PC-3 (cell line): ENCODE data around the gene IFI27L2. TPM values are rescaled to one million over a fixed set of nuclear protein-coding genes. Genes with fewer than 3 reads are reported as not detected.

Source experiments
- ATAC-seq: fragments of 200-7000 bp; cut with Tn5 transposase; 2 replicates; pipeline ENCODE4 v1.9.1; 2020; ENCODE audit warnings: mild to moderate bottlenecking, moderate library complexity
- BruUV-seq: library from RNA; stranded (reverse); fragments of 400-500 nt; replicated peaks from 2 replicates; lab custom pipeline; 2021; lab: Mats Ljungman, UMichigan
- CTCF ChIA-PET: fragments of 300-600 bp; sonication (Branson Sonifier 250); formaldehyde crosslinking; loops from one replicate; lab custom pipeline; 2022; ENCODE audit warnings: antibody characterized with exemption; lab: Charles Lee
- POLR2A ChIA-PET: fragments of 300-600 bp; sonication (Branson Sonifier 250); formaldehyde crosslinking; loops from one replicate; lab custom pipeline; 2022; ENCODE audit warnings: antibody characterized with exemption; ENCODE audit not compliant: unreplicated experiment; lab: Charles Lee
- DNase-seq: peaks from one replicate; pipeline ENCODE4 v3.0.0-alpha.2; 2015
- H2AFZ ChIP-seq: fragments of 300-600 bp; sonication (generic); 2 replicates; pipeline ENCODE4 v1.6.0; 2016; ENCODE audit warnings: antibody characterized with exemption, low read length
- H3F3A ChIP-seq: fragments of 300-600 bp; sonication (generic); one replicate; pipeline ENCODE4 v1.6.0; 2017; ENCODE audit warnings: antibody characterized with exemption, low read length, control low read depth, mild to moderate bottlenecking; ENCODE audit not compliant: unreplicated experiment
- H3K27ac ChIP-seq: fragments of 300-600 bp; sonication (generic); 2 replicates; pipeline ENCODE4 v1.5.1; 2016; ENCODE audit warnings: mild to moderate bottlenecking, low read length
- H3K27me3 ChIP-seq: fragments of 300-600 bp; sonication (generic); 2 replicates; pipeline ENCODE4 v1.6.1; 2016; ENCODE audit warnings: low read length, mixed read lengths
- H3K36me3 ChIP-seq: fragments of 300-600 bp; sonication (generic); 2 replicates; pipeline ENCODE4 v1.6.1; 2016; ENCODE audit warnings: low read depth, mixed run types, low read length, mixed read lengths
- H3K4me1 ChIP-seq: fragments of 300-600 bp; sonication (generic); 2 replicates; pipeline ENCODE4 v1.5.1; 2016; ENCODE audit warnings: low read length; ENCODE audit not compliant: insufficient read depth
- H3K4me2 ChIP-seq: fragments of 300-600 bp; sonication (generic); 2 replicates; pipeline ENCODE4 v1.6.0; 2016; ENCODE audit warnings: low read length
- H3K4me3 ChIP-seq: fragments of 300-600 bp; sonication (generic); 2 replicates; pipeline ENCODE4 v1.5.1; 2016; ENCODE audit warnings: mild to moderate bottlenecking, low read length, mixed read lengths
- H3K79me2 ChIP-seq: fragments of 300-600 bp; sonication (generic); 2 replicates; pipeline ENCODE4 v1.6.1; 2017; ENCODE audit warnings: low read length, mixed read lengths
- H3K9ac ChIP-seq: fragments of 300-600 bp; sonication (generic); 2 replicates; pipeline ENCODE4 v1.6.0; 2016; ENCODE audit warnings: mild to moderate bottlenecking, low read length
- H3K9me2 ChIP-seq: fragments of 300-600 bp; sonication (generic); replicated peaks from 2 replicates; pipeline ENCODE4 v1.6.1; 2016; ENCODE audit warnings: mixed run types, low read length, mixed read lengths
- H3K9me3 ChIP-seq: fragments of 300-600 bp; sonication (generic); 2 replicates; pipeline ENCODE4 v1.6.1; 2016; ENCODE audit warnings: low read length, mixed read lengths
- H4K20me1 ChIP-seq: fragments of 300-600 bp; sonication (generic); 2 replicates; pipeline ENCODE4 v1.6.1; 2016; ENCODE audit warnings: low read length, mixed read lengths
- CTCF ChIP-seq: fragments of 300-600 bp; sonication (generic); conservative IDR thresholded peaks from 2 replicates; pipeline ENCODE4 v1.5.1; 2017; ENCODE audit warnings: antibody characterized with exemption, low read depth, mild to moderate bottlenecking, low read length
- EZH2 ChIP-seq: fragments of 300-600 bp; sonication (generic); IDR thresholded peaks from one replicate; pipeline ENCODE4 v1.6.1; 2017; ENCODE audit warnings: antibody characterized with exemption, mild to moderate bottlenecking, low read length; ENCODE audit not compliant: unreplicated experiment
- EZH2phosphoT487 ChIP-seq: fragments of 300-600 bp; sonication (generic); IDR thresholded peaks from 2 replicates; pipeline ENCODE4 v1.6.1; 2018; ENCODE audit warnings: mild to moderate bottlenecking, antibody characterized with exemption, low read length, borderline replicate concordance
- intact Hi-C: fragments of 100-400 bp; cut with micrococcal nuclease; formaldehyde crosslinking; loops from 2 replicates; pipeline ENCODE4 v1.9.0; 2023
- total RNA-seq: library from RNA; depleted of rRNA; stranded (reverse); fragments of >200 nt; gene quantifications from 2 replicates; pipeline ENCODE4 v1.2.3, GENCODE V29; 2014

IFI27L2 gene
- total RNA-seq, 1 experiment from 2014 or later, result 42.7 TPM

- H3K9me2 ChIP-seq, result no peaks in the 10 kb centered on the region
- no peaks in the 10 kb centered on the region for H4K20me1 ChIP-seq
- ATAC-seq, result no peak
- H2AFZ ChIP-seq, result no peak overlapping the region
- ChIA-PET CTCF (no interaction called here), POLR2A (no interaction called here)
- no peaks in the 10 kb centered on the region for H3K36me3 ChIP-seq
- no peak overlapping the region for H3K4me2 ChIP-seq
- H3K9ac ChIP-seq, result no peak overlapping the region
- H3K27me3 ChIP-seq, result peaks cover 3% of the 10 kb centered on the region
- BruUV-seq, result no TSS peak
- no peaks in the 10 kb centered on the region for H3K9me3 ChIP-seq
- H3K27ac ChIP-seq, result no peak overlapping the region
- no peaks in the 10 kb centered on the region for H3F3A ChIP-seq
- no peaks in the 10 kb centered on the region; the same call in 1 of the 2 replicates for H3K4me1 ChIP-seq
- intact Hi-C loops, result no loop called here
- H3K4me3 ChIP-seq, result no peak overlapping the region
- no peak for DNase-seq
- no peaks in the 10 kb centered on the region for H3K79me2 ChIP-seq
- TF ChIP-seq EZH2phosphoT487 (no peak), CTCF (no peak), EZH2 (no peak)
These were observed 17.9 kb downstream of the IFI27L2 start for GRCh38 chr14:94111276-94112095.

- Histone ChIP-seq H3K79me2 (no peaks in the 10 kb centered on the region), H3K9me3 (no peaks in the 10 kb centered on the region), H3K4me1 (no peaks in the 10 kb centered on the region; the same call in 1 of the 2 replicates), H3F3A (no peaks in the 10 kb centered on the region), H4K20me1 (no peaks in the 10 kb centered on the region), H3K9ac (no peak within 1 kb of the TSS), H3K9me2 (no peaks in the 10 kb centered on the region), H3K36me3 (no peaks in the 10 kb centered on the region), H3K27me3 (no peaks in the 10 kb centered on the region; the same call in 1 of the 2 replicates), H3K4me2 (no peak within 1 kb of the TSS), H3K4me3 (no peak within 1 kb of the TSS), H2AFZ (no peak within 1 kb of the TSS), H3K27ac (no peak within 1 kb of the TSS)
- ChIA-PET CTCF (interaction anchor here (0.7 kb wide), 1 partner anchor 26 kb away, joined by 3 read pairs; no protein-coding TSS in a partner anchor), POLR2A (interaction anchor here (0.6 kb wide), 1 partner anchor 44 kb away, joined by 3 read pairs; no protein-coding TSS in a partner anchor)
- BruUV-seq, result TSS peak; percentile 71
- no peak for TF ChIP-seq EZH2phosphoT487
- TF ChIP-seq CTCF, result no peak
- no peak for TF ChIP-seq EZH2
- DNase-seq (peak; percentile 24), ATAC-seq (peak; percentile 60)
- intact Hi-C loops, result no loop called here
These were observed 18.7 kb downstream of the IFI27L2 start, which contains the start of gene IFI27 for GRCh38 chr14:94110552-94111181. Gene IFI27, plus strand, starts transcription at chr14:94110736.
